NB4 (cell line): ENCODE measurements around the gene C16orf90.
A peak's percentile ranks its signal among the peaks of the same experiment; 100 is the strongest.
"Not testable (repeated sequence)": the region's sequence is repeated elsewhere in the genome, so short reads cannot be mapped to it uniquely, and the experiment has no call there.

Source experiments
- DNase-seq: peaks from one replicate; pipeline ENCODE4 v3.0.0; 2010; ENCODE audit warnings: low read depth
- H3K4me3 ChIP-seq: one replicate; pipeline ENCODE4 v1.5.1; 2011; ENCODE audit warnings: mild to moderate bottlenecking, low read depth, low read length, moderate library complexity
- MYC ChIP-seq: IDR thresholded peaks from 2 replicates; pipeline ENCODE4 v1.6.1; 2011; ENCODE audit warnings: low read depth, low read length
- POLR2A ChIP-seq: IDR thresholded peaks from 2 replicates; pipeline ENCODE4 v1.6.1; 2011; ENCODE audit warnings: mild to moderate bottlenecking; ENCODE audit not compliant: insufficient read length; ENCODE audit errors: extremely low read depth
- TF ChIP-seq, protein P1 (sequence below): IDR thresholded peaks from 2 replicates; pipeline ENCODE4 v1.6.1; 2011; ENCODE audit warnings: low read depth, low read length
- TF ChIP-seq, protein P2 (sequence below): IDR thresholded peaks from one replicate; pipeline ENCODE4 v1.5.1; 2012; ENCODE audit warnings: low read depth, low read length

C16orf90 gene

DNA sequence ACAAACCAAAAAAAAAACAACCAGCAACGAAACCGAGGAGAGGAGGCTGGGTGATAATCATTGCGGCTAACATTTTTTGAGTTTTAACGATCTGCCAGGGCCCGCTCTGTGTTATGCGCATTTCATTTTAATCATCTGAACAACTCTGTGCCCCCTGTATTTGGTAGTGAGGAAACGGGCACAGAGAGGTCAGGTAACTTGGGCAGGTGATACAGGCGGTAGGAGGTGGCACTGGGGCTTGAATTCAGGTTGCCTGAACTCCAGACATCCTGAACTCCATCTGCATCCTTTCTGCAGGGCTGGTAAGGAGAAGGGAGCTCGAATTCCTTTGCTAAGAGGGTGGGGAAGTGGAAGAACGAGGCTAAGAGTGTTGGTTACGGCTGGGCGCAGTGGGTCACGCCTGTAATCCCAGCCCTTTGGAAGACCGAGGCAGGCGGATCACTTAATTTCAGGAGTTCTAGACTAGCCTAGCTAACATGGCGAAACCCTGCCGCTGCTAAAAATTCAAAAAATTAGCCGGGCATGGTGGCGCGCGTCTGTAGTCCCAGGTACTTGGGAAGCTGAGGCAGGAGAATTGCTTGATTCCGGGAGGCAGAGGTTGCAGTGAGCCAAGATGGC, 6.6 kb upstream of the C16orf90 start:
- TF ChIP-seq, protein P1, sequence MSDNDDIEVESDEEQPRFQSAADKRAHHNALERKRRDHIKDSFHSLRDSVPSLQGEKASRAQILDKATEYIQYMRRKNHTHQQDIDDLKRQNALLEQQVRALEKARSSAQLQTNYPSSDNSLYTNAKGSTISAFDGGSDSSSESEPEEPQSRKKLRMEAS: no peak
- no peak for TF ChIP-seq MYC
- TF ChIP-seq POLR2A: no peak
- TF ChIP-seq, protein P2, sequence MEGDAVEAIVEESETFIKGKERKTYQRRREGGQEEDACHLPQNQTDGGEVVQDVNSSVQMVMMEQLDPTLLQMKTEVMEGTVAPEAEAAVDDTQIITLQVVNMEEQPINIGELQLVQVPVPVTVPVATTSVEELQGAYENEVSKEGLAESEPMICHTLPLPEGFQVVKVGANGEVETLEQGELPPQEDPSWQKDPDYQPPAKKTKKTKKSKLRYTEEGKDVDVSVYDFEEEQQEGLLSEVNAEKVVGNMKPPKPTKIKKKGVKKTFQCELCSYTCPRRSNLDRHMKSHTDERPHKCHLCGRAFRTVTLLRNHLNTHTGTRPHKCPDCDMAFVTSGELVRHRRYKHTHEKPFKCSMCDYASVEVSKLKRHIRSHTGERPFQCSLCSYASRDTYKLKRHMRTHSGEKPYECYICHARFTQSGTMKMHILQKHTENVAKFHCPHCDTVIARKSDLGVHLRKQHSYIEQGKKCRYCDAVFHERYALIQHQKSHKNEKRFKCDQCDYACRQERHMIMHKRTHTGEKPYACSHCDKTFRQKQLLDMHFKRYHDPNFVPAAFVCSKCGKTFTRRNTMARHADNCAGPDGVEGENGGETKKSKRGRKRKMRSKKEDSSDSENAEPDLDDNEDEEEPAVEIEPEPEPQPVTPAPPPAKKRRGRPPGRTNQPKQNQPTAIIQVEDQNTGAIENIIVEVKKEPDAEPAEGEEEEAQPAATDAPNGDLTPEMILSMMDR: no peak
- no peak for DNase-seq
- peak overlapping the region; percentile 95 for H3K4me3 ChIP-seq

DNA sequence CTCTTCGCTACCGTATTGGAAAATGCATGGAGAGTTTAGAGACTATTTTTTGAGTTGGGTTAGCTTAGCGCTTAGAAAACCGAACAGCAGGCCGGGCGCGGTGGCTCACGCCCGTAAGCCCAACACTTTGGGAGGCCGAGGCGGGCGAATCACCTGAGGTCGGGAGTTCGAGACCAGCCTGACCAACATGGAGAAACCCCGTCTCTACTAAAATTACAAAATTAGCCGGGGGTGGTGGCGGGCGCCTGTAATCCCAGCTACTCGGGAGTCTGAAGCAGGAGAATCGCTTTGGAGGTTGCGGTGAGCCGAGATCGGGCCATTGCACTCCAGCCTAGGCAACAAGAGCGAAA, 6.1 kb upstream of the C16orf90 start:
- H3K4me3 ChIP-seq: peak overlapping the region; percentile 95
- not testable (repeated sequence) for DNase-seq

DNA sequence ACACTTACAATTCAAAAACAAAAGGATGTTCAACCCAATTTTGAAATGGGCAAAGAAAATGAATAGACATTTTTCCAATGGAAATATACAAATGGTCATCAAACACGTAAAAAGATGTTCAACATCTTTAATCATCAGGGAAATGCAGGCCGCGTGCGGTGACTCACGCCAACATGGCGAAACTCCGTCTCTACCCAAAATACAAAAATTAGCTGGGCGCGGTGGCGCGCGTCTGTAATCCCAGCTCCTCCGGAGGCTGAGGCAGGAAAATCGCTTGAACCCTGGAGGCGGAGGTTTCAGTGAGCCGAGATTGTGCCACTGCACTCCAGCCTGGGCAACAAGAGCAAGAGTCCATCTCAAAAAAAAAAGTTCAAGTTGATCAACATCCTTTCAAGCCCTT, 3.7 kb upstream of the C16orf90 start:
- TF ChIP-seq, protein P1: no peak
- no peak for TF ChIP-seq POLR2A
- no peak for TF ChIP-seq MYC
- TF ChIP-seq, protein P2: no peak
- H3K4me3 ChIP-seq: no peak overlapping the region
- no peak for DNase-seq

DNA sequence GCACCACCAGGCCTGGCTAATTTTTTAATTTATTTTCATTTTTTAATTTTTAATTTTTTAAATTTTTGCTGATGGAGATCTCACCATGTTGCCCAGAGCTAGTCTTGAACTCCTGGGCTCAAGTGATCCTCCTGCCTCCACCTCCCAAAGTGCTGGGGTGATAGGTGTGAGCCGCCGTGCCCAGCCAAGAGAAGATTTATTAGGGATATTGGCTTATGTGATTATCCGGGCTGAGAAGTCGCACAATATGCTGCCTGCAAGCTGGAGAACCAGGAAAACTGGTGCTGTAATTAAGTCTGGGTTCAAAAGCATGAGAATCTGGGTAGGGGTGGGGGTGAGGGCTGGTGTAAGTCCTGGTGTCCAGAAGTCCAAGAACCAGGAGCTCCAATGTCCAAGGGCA, 2.5 kb upstream of the C16orf90 start:
- H3K4me3 ChIP-seq: no peak overlapping the region
- no peak for DNase-seq
- TF ChIP-seq POLR2A (no peak), MYC (no peak)
- TF ChIP-seq, protein P1: no peak
- TF ChIP-seq, protein P2: no peak

DNA sequence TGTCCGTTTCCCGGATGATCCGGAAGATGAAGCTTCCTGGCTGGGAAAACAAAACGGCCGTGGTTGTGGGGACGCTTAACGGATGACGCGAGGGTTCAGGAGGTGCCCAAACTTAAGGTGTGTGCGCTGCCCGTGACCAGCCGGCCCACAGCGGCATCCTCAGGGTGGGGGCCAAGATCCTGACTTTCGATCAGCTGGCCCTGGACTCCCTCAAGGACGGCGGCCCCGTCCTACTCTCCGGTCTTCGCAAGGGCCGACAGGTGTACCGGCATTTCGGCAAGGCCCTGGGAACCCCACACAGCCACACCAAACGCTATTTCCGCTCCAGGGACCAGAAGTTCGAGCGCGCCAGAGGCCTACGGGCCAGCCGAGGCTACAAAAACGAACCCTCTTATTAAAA, 1.1 kb upstream of the C16orf90 start:
- TF ChIP-seq MYC: no peak
- TF ChIP-seq POLR2A: no peak
- TF ChIP-seq, protein P2: no peak
- TF ChIP-seq, protein P1: no peak
- DNase-seq: no peak
- H3K4me3 ChIP-seq: no peak overlapping the region

DNA sequence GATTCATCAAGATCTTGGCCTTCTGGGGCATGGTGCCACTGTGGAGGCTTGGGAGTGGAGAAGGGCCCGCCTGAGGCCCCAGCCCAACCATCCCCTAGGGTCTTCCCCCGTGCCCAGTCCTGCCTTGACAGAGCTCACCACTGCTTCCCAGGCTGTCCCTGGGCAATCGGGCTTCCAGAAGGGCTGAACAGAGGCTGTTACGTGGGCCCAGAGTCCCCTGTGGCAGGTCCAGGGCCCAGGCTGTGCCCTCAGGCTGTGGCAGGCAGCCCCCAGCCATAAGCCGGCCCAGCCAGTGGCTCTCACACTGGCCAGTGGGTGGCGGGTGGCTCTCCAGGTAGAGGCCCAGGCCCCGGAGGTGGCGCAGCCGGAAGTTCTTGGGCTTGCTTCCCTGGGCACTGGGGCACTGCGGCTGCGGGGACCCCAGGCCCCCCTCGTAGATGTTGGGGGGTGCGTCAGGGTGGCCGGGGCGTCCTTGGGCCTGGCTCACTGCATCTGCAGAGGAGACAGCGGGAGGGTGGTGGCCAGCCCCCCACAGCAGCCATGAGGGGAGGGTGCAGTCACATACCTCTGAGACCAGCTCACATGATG, 809 bp downstream of the C16orf90 start:
- no peak for TF ChIP-seq MYC
- TF ChIP-seq POLR2A: no peak
- TF ChIP-seq, protein P2: no peak
- TF ChIP-seq, protein P1: no peak
- H3K4me3 ChIP-seq: no peak overlapping the region
- DNase-seq: no peak
